ENCODE data around the gene ARHGAP25.

DNA sequence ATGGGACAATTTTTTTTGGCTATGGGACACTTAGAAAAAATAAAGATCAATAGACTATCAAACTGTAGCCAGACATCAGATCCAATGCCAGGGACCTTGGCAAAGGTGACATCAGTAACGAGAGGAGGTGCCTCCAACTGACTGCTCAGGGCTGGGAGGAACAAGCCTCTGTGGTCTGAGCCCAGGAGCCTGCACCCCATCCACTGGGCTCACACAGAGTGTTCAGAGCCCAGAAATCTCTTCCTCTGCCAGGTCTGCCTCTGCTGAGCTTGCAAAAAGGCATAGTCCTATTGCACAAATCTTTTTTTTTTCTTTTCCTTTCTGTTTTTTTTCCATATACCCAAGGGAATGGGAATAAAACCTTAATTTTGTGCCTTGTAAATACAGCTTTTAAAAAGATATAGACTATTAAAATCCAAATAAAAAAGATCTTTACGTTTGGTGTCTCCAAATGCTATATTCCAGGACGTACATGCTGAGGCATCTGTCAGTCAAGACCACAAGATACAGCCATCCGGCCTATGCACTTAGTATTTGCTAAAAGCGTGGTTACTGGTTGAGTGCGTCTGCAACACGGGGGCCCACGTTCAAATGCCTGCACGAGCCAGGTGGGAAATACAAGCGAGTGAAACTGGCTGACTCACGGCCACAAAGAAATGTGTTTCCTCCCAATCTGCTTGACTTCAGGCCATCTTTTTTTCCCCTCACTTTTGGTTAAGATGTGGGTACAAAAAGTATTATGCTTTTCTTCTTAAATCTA, 7.8 kb upstream of the ARHGAP25 start:
- TF ChIP-seq POLR2A (IDR thresholded peaks at IDR 0.05; ENCODE audit: low read length) (no peak), GATA1 (IDR thresholded peaks at IDR 0.05; ENCODE audit: low read depth, low read length) (no peak)

All from erythroblast (primary cell).